Neural progenitor cell (in vitro differentiated cells): ENCODE data around the gene ZNF460. TPM values are rescaled to one million over a fixed set of nuclear protein-coding genes. Genes with fewer than 3 reads are reported as not detected.
A peak's percentile ranks its signal among the peaks of the same experiment; 100 is the strongest.
"Not testable (repeated sequence)": the region's sequence is repeated elsewhere in the genome, so short reads cannot be mapped to it uniquely, and the experiment has no call there.

Experiments
- DNase-seq: peaks from one replicate; pipeline ENCODE4 v3.0.0-alpha.2; 2016; ENCODE audit warnings: low spot score
- H2AFZ ChIP-seq: fragments of 200-600 bp; sonication (generic); replicated peaks from 2 replicates; pipeline ENCODE4 v1.6.1; 2016; ENCODE audit warnings: antibody characterized with exemption
- H3F3A ChIP-seq: fragments of 200-600 bp; sonication (generic); 2 replicates; pipeline ENCODE4 v1.6.1; 2016; ENCODE audit warnings: antibody characterized with exemption, low read depth
- H3K27ac ChIP-seq: fragments of 200-600 bp; sonication (generic); 2 replicates; pipeline ENCODE4 v1.5.1; 2016; ENCODE audit warnings: mild to moderate bottlenecking
- H3K27me3 ChIP-seq: fragments of 200-600 bp; sonication (generic); 2 replicates; pipeline ENCODE4 v1.6.1; 2016; ENCODE audit warnings: mild to moderate bottlenecking, moderate library complexity
- H3K36me3 ChIP-seq: fragments of 200-600 bp; sonication (generic); 2 replicates; pipeline ENCODE4 v1.5.1; 2016
- H3K4me1 ChIP-seq: fragments of 200-600 bp; sonication (generic); 2 replicates; pipeline ENCODE4 v1.6.1; 2016; ENCODE audit warnings: mixed run types
- H3K4me2 ChIP-seq: fragments of 200-600 bp; sonication (generic); 2 replicates; pipeline ENCODE4 v1.6.1; 2016
- H3K4me3 ChIP-seq: fragments of 200-600 bp; sonication (generic); 2 replicates; pipeline ENCODE4 v1.5.1; 2016
- H3K79me2 ChIP-seq: fragments of 200-600 bp; sonication (generic); 2 replicates; pipeline ENCODE4 v1.6.1; 2016; ENCODE audit warnings: low read depth
- H3K9ac ChIP-seq: fragments of 200-600 bp; sonication (generic); 2 replicates; pipeline ENCODE4 v1.6.1; 2016
- H3K9me3 ChIP-seq: fragments of 200-600 bp; sonication (generic); 2 replicates; pipeline ENCODE4 v1.5.1; 2016; ENCODE audit warnings: low read depth
- H4K20me1 ChIP-seq: fragments of 200-600 bp; sonication (generic); 2 replicates; pipeline ENCODE4 v1.6.1; 2016; ENCODE audit warnings: low read depth
- H3K27ac Mint-ChIP-seq: 3 replicates; pipeline ENCODE4 v1.8.0; 2021; ENCODE audit warnings: mixed read lengths
- H3K27me3 Mint-ChIP-seq: 2 replicates; pipeline ENCODE4 v1.8.0; 2022; ENCODE audit warnings: low read depth, mild to moderate bottlenecking, inconsistent platforms, moderate library complexity, mixed read lengths; ENCODE audit not compliant: insufficient read depth
- H3K36me3 Mint-ChIP-seq: 3 replicates; pipeline ENCODE4 v1.8.0; 2021; ENCODE audit warnings: mixed read lengths
- H3K4me1 Mint-ChIP-seq: 3 replicates; pipeline ENCODE4 v1.8.0; 2021; ENCODE audit warnings: mixed read lengths
- H3K4me3 Mint-ChIP-seq: 3 replicates; pipeline ENCODE4 v1.8.0; 2021; ENCODE audit warnings: mild to moderate bottlenecking, moderate library complexity, mixed read lengths
- H3K9me3 Mint-ChIP-seq: 3 replicates; pipeline ENCODE4 v1.8.0; 2020; ENCODE audit warnings: mixed read lengths
- EZH2 ChIP-seq: fragments of 200-600 bp; sonication (generic); IDR thresholded peaks from 2 replicates; pipeline ENCODE4 v1.6.1; 2017; ENCODE audit warnings: antibody characterized with exemption, mild to moderate bottlenecking, moderate library complexity
- EZH2phosphoT487 ChIP-seq: fragments of 200-600 bp; sonication (generic); IDR thresholded peaks from 2 replicates; pipeline ENCODE4 v1.6.1; 2017; ENCODE audit warnings: antibody characterized with exemption
- total RNA-seq: library from RNA; depleted of rRNA; stranded (reverse); fragments of >200 nt; gene quantifications from 2 replicates; pipeline ENCODE4 v1.2.3, GENCODE V29; 2015; ENCODE audit warnings: low replicate concordance
- TF ChIP-seq, protein P1 (sequence below): fragments of 200-600 bp; sonication (generic); IDR thresholded peaks from 2 replicates; pipeline ENCODE4 v1.5.1; 2017; ENCODE audit warnings: antibody characterized with exemption, mild to moderate bottlenecking

Gene ZNF460
- total RNA-seq, 1 donor from 2014 or later, result 52.7 TPM

DNA sequence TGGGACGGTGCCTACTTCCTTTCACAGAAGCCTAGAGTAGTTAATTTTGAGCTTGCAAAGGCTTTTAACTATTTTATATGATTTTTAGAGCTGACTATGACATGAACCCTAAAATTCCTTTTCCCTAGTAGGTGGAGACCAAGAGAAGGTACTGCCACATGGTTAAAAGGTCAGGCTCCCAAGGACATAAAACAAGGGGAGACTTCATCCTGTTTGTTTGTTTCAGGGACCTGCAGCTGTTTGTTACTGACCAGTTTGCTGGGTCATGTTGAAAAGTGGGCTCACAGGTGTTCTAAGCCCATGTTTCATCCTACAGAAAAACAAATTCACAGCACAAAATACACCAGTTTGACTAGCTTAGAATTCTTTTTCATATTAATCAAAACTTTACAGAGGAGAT lies 3.9 kb upstream of the ZNF460 start:
- Histone ChIP-seq H3K27me3 (no peaks in the 10 kb centered on the region), H3K4me3 (no peak overlapping the region), H4K20me1 (peaks cover 6% of the 10 kb centered on the region), H3K9me3 (no peaks in the 10 kb centered on the region), H3F3A (peaks cover 5% of the 10 kb centered on the region), H3K79me2 (peaks cover 11% of the 10 kb centered on the region), H3K4me1 (no peaks in the 10 kb centered on the region), H3K27ac (no peak overlapping the region), H2AFZ (no peak overlapping the region), H3K4me2 (no peak overlapping the region), H3K36me3 (no peaks in the 10 kb centered on the region), H3K9ac (no peak overlapping the region)
- Mint-ChIP-seq H3K36me3 (peaks cover 7% of the 10 kb centered on the region), H3K4me1 (peaks cover 13% of the 10 kb centered on the region), H3K27ac (no peak overlapping the region), H3K9me3 (no peaks in the 10 kb centered on the region), H3K4me3 (no peak overlapping the region), H3K27me3 (no peaks in the 10 kb centered on the region)
- no peak for DNase-seq
- TF ChIP-seq EZH2 (no peak), EZH2phosphoT487 (no peak)
- TF ChIP-seq, protein P1, sequence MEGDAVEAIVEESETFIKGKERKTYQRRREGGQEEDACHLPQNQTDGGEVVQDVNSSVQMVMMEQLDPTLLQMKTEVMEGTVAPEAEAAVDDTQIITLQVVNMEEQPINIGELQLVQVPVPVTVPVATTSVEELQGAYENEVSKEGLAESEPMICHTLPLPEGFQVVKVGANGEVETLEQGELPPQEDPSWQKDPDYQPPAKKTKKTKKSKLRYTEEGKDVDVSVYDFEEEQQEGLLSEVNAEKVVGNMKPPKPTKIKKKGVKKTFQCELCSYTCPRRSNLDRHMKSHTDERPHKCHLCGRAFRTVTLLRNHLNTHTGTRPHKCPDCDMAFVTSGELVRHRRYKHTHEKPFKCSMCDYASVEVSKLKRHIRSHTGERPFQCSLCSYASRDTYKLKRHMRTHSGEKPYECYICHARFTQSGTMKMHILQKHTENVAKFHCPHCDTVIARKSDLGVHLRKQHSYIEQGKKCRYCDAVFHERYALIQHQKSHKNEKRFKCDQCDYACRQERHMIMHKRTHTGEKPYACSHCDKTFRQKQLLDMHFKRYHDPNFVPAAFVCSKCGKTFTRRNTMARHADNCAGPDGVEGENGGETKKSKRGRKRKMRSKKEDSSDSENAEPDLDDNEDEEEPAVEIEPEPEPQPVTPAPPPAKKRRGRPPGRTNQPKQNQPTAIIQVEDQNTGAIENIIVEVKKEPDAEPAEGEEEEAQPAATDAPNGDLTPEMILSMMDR, result no peak

DNA sequence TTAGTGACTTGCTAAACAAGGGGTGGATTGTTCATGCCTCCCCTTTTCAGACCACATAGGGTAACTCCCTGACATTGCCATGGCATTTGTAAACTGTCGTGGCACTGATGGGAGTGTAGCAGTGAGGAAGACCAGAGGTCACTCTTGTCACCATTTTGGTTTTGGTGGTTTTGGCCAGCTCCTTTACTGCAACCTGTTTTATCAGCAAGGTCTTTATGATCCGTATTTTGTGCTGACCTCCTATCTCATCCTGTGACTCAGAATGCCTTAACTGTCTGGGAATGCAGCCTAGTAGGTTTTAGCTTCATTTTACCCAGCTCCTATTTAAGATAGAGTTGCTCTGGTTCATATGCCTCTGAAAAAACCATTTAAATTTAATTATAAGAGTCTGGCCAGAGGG lies 1.8 kb upstream of the ZNF460 start:
- not testable (repeated sequence) for H3K9me3 ChIP-seq, H3K9me3 Mint-ChIP-seq, DNase-seq, H3K36me3 ChIP-seq, H3K27me3 ChIP-seq, H3F3A ChIP-seq, H3K4me3 ChIP-seq, H3K27me3 Mint-ChIP-seq, H3K9ac ChIP-seq, H3K27ac ChIP-seq, H3K27ac Mint-ChIP-seq, H2AFZ ChIP-seq, H3K4me2 ChIP-seq, H3K4me3 Mint-ChIP-seq, H3K4me1 ChIP-seq
- peaks cover 17% of the 10 kb centered on the region for H4K20me1 ChIP-seq
- H3K4me1 Mint-ChIP-seq, result peaks cover 21% of the 10 kb centered on the region
- H3K79me2 ChIP-seq, result peaks cover 31% of the 10 kb centered on the region
- peaks cover 14% of the 10 kb centered on the region for H3K36me3 Mint-ChIP-seq

DNA sequence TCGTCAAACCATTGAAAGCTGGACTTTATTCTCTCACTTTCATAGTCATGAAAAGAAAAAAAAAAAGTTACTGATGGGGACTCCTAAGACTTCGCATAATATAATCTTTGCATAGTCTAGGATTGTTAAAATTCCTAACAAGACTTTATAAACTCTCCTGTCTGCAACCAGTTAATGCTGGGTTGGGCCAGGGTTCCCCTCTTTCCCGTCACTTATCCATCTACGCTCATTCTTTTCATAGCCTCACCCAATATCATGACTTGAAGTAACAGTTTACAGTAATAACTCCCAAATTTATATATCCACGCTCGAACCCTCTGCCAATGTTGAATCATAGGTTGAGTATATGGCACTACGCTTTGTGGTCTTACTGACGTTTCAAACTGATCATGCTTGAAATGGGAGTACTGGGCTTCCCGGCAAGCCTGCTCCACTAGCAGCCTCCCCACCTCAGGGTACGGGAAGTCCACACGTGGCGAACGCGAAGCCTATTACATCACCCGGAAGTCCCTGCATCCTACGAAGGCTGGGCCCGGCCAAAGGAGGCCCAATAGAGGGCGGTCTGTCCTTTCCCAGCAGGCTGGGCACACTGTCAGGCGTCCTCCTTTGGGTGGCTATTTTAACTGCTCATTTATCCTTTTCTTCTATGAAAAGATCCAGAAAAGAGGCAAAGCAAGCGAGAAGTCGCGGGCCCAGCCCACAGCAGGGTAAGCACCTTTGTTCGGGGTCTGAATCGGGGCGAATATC lies 694 bp upstream of the ZNF460 start:
- Histone ChIP-seq H3K79me2 (peaks cover 42% of the 10 kb centered on the region), H3K27ac (peak overlapping the region; percentile 93), H3K4me1 (peaks cover 3% of the 10 kb centered on the region), H2AFZ (peak overlapping the region; percentile 85), H3K9ac (peak overlapping the region; percentile 98), H3K4me3 (peak overlapping the region; percentile 80), H3K27me3 (no peaks in the 10 kb centered on the region), H3K36me3 (no peaks in the 10 kb centered on the region), H4K20me1 (peaks cover 17% of the 10 kb centered on the region), H3F3A (peaks cover 5% of the 10 kb centered on the region), H3K9me3 (no peaks in the 10 kb centered on the region), H3K4me2 (peak overlapping the region; percentile 97)
- Mint-ChIP-seq H3K9me3 (no peaks in the 10 kb centered on the region), H3K4me1 (peaks cover 21% of the 10 kb centered on the region), H3K4me3 (no peak overlapping the region), H3K27me3 (no peaks in the 10 kb centered on the region), H3K36me3 (peaks cover 14% of the 10 kb centered on the region), H3K27ac (no peak overlapping the region)
- peak; percentile 93 for DNase-seq
- no peak for TF ChIP-seq EZH2
- TF ChIP-seq, protein P1, result peak; percentile 40

DNA sequence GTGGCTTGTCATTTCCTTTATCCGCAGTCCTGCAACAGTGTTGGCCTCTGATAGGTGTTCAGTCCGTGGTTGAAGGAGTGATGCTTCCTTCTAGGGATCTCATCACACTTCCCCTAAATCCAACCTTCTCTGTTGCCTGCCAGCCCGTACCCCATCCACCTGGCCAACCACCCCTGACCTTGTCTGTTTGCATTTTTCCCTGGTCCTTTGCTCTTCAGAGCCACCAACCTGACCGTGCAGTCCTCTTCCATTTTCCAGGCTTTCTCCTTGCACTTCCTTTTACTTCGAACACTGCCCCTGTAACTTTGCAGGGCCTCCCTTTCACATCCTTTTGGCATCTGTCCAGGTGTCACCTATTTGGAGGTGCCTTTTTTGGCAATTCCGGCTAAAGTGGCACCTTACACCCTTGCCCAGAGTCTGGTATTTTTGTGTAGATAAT lies 696 bp downstream of the ZNF460 start:
- Histone ChIP-seq H2AFZ (peak overlapping the region; percentile 86), H3K9ac (peak overlapping the region; percentile 98), H3F3A (peaks cover 5% of the 10 kb centered on the region), H3K27ac (no peak overlapping the region), H3K4me1 (peaks cover 3% of the 10 kb centered on the region), H4K20me1 (peaks cover 20% of the 10 kb centered on the region), H3K79me2 (peaks cover 56% of the 10 kb centered on the region), H3K4me3 (peak overlapping the region; percentile 80), H3K27me3 (no peaks in the 10 kb centered on the region), H3K4me2 (peak overlapping the region; percentile 97), H3K36me3 (peaks cover 3% of the 10 kb centered on the region), H3K9me3 (no peaks in the 10 kb centered on the region)
- Mint-ChIP-seq H3K4me3 (no peak overlapping the region), H3K27ac (peak overlapping the region; percentile 76), H3K9me3 (peaks cover 2% of the 10 kb centered on the region), H3K36me3 (peaks cover 22% of the 10 kb centered on the region), H3K27me3 (no peaks in the 10 kb centered on the region), H3K4me1 (peaks cover 21% of the 10 kb centered on the region)
- TF ChIP-seq EZH2, result no peak
- TF ChIP-seq EZH2phosphoT487, result no peak
- TF ChIP-seq, protein P1, result no peak
- no peak for DNase-seq
